T-helper 17 cell (primary cell): ENCODE data around the gene TNNC1. TPM values are rescaled to one million over a fixed set of nuclear protein-coding genes. Genes with fewer than 3 reads are reported as not detected.

Source experiments
- ATAC-seq: fragments of 150-1000 bp; cut with Tn5 transposase; 2 replicates; pipeline ENCODE4 v1.10.0; 2021; ENCODE audit warnings: mild to moderate bottlenecking, moderate library complexity
- DNase-seq, 3 donors: peaks; one replicate each; pipeline versions ENCODE4 v3.0.0 to v3.0.0-alpha.2; 2020 to 2021
- H3K9me3 ChIP-seq: one replicate; pipeline ENCODE4 v1.7.0; 2013; ENCODE audit warnings: low read length, mild to moderate bottlenecking; ENCODE audit not compliant: control insufficient read depth, poor library complexity, severe bottlenecking
- H3K27ac Mint-ChIP-seq: one replicate; pipeline ENCODE4 v1.8.0; 2022; ENCODE audit warnings: mild to moderate bottlenecking, moderate library complexity, mixed read lengths
- H3K27me3 Mint-ChIP-seq: one replicate; pipeline ENCODE4 v1.8.0; 2022; ENCODE audit warnings: mixed read lengths
- H3K36me3 Mint-ChIP-seq: one replicate; pipeline ENCODE4 v1.8.0; 2022; ENCODE audit warnings: low read depth, mixed read lengths
- H3K4me1 Mint-ChIP-seq: one replicate; pipeline ENCODE4 v1.8.0; 2022; ENCODE audit warnings: mild to moderate bottlenecking, mixed read lengths
- H3K4me3 Mint-ChIP-seq: one replicate; pipeline ENCODE4 v1.8.0; 2022; ENCODE audit warnings: mild to moderate bottlenecking, moderate library complexity, mixed read lengths
- total RNA-seq, 4 donors: library from RNA in 2 of 4; stranded (reverse) in 2 of 4; gene quantifications; one replicate each; pipeline ENCODE4 v1.2.3 and lab custom pipeline; 2022 to 2026

The TNNC1 gene
- total RNA-seq, 2 donors from 2014 or later = 3.7 to 3.8 TPM

DNA sequence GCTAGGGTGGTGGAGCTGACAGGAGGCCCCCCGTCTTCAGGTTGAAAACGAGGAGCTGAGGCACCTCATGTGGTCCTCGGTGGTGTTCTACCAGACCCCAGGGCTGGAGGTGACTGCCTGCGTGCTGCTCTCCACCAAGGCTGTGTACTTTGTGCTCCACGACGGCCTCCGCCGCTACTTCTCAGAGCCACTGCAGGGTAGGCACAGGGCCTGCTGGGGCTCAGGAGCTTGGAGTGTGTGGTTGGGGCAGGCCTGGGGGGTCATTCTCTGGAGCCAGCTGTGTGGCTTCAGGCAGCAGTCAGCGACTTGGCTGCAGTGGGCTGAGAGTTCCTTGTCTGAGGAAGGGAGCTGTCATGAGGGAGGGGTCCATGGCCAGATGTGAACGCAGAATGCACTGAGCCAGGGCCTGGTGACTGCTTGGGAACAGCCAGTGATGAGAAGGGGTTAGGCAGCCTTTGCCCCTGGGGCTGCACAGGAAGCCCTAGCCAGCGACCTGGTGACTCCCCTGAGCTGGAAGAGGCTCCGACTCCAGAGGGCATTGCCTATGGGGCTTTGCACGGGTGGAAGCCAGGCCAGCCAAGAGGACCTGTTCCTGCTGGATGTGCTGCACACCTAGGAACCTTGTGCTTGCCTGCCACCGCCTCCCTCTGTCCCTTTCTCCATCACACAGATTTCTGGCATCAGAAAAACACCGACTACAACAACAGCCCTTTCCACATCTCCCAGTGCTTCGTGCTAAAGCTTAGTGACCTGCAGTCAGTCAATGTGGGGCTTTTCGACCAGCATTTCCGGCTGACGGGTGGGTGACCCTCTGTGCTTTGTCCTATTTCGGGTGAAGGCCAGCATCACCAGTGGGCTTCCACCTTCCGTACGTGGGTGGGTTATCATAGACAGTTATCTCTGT lies 36.4 kb upstream of the TNNC1 start:
- H3K27ac Mint-ChIP-seq = peak overlapping the region; percentile 21
- no peaks in the 10 kb centered on the region for H3K27me3 Mint-ChIP-seq
- H3K9me3 ChIP-seq = no peaks in the 10 kb centered on the region
- ATAC-seq = no peak
- peaks cover 2% of the 10 kb centered on the region for H3K36me3 Mint-ChIP-seq
- H3K4me1 Mint-ChIP-seq = peaks cover 8% of the 10 kb centered on the region
- DNase-seq = no peak
- H3K4me3 Mint-ChIP-seq = no peak overlapping the region

DNA sequence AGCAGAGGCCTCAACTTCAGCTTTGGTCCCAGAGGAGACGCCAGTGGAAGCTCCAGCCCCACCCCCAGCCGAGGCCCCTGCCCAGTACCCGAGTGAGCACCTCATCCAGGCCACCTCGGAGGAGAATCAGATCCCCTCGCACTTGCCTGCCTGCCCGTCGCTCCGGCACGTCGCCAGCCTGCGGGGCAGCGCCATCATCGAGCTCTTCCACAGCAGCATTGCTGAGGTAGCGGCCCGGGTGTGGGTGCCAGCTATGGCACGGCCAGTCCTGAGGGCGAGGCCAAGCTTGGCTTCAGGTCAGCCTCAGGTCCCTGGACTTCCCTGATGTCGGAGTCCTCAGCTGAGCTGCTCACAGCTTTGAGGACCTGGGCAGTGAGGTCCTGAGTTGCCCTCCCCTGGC lies 35.6 kb upstream of the TNNC1 start:
- Mint-ChIP-seq H3K27ac (no peak overlapping the region), H3K4me3 (no peak overlapping the region), H3K36me3 (peaks cover 2% of the 10 kb centered on the region), H3K27me3 (no peaks in the 10 kb centered on the region), H3K4me1 (peaks cover 7% of the 10 kb centered on the region)
- ATAC-seq = no peak
- no peak for DNase-seq
- H3K9me3 ChIP-seq = no peaks in the 10 kb centered on the region

DNA sequence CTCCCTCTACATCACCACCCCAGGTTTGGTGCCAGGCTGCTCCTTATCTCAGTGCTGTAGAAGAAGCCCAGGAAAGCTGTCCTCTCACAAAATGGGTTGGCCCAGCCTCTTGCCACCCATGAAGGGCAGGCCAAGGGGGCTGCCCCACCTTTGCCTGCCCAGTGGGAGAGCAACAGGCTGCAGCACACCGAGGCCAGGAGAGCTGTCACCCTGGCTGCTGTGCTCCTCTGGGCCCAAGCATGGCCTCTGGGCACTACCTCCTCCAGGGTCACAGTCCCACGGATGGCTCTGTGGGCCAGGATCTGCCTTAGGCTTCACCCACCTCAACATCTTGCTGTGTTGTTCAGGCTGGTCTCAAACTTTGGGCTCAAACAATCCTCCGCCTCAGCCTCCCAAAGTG lies 34.9 kb upstream of the TNNC1 start:
- DNase-seq = no peak
- H3K36me3 Mint-ChIP-seq = peaks cover 2% of the 10 kb centered on the region
- H3K27me3 Mint-ChIP-seq = no peaks in the 10 kb centered on the region
- no peaks in the 10 kb centered on the region for H3K9me3 ChIP-seq
- H3K4me1 Mint-ChIP-seq = peaks cover 8% of the 10 kb centered on the region
- ATAC-seq = no peak
- no peak overlapping the region for H3K4me3 Mint-ChIP-seq
- H3K27ac Mint-ChIP-seq = no peak overlapping the region

DNA sequence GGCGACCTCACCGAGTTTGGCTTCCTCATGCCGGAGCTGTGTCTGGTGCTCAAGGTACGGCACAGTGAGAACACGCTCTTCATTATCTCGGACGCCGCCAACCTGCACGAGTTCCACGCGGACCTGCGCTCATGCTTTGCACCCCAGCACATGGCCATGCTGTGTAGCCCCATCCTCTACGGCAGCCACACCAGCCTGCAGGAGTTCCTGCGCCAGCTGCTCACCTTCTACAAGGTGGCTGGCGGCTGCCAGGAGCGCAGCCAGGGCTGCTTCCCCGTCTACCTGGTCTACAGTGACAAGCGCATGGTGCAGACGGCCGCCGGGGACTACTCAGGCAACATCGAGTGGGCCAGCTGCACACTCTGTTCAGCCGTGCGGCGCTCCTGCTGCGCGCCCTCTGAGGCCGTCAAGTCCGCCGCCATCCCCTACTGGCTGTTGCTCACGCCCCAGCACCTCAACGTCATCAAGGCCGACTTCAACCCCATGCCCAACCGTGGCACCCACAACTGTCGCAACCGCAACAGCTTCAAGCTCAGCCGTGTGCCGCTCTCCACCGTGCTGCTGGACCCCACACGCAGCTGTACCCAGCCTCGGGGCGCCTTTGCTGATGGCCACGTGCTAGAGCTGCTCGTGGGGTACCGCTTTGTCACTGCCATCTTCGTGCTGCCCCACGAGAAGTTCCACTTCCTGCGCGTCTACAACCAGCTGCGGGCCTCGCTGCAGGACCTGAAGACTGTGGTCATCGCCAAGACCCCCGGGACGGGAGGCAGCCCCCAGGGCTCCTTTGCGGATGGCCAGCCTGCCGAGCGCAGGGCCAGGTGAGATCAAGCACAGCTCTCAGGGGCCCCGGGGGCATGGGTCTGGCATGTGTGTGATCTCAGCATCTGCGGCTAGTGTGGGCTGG lies 34.2 kb upstream of the TNNC1 start:
- H3K4me3 Mint-ChIP-seq = no peak overlapping the region
- no peak for DNase-seq
- H3K36me3 Mint-ChIP-seq = peaks cover 2% of the 10 kb centered on the region
- H3K4me1 Mint-ChIP-seq = peaks cover 8% of the 10 kb centered on the region
- no peak overlapping the region for H3K27ac Mint-ChIP-seq
- no peaks in the 10 kb centered on the region for H3K9me3 ChIP-seq
- no peak for ATAC-seq
- H3K27me3 Mint-ChIP-seq = no peaks in the 10 kb centered on the region

DNA sequence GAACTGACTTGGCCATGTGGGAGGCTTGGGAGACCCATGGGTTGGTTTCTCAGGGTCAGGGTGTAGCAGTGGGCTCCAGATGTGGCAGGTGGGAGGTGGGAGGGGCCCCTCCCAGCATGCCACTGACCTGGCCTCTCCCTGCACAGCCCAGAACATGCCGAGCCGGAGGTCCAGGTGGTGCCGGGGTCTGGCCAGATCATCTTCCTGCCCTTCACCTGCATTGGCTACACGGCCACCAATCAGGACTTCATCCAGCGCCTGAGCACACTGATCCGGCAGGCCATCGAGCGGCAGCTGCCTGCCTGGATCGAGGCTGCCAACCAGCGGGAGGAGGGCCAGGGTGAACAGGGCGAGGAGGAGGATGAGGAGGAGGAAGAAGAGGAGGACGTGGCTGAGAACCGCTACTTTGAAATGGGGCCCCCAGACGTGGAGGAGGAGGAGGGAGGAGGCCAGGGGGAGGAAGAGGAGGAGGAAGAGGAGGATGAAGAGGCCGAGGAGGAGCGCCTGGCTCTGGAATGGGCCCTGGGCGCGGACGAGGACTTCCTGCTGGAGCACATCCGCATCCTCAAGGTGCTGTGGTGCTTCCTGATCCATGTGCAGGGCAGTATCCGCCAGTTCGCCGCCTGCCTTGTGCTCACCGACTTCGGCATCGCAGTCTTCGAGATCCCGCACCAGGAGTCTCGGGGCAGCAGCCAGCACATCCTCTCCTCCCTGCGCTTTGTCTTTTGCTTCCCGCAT lies 33.4 kb upstream of the TNNC1 start:
- no peaks in the 10 kb centered on the region for H3K27me3 Mint-ChIP-seq
- DNase-seq = no peak
- ATAC-seq = no peak
- peaks cover 8% of the 10 kb centered on the region for H3K4me1 Mint-ChIP-seq
- H3K27ac Mint-ChIP-seq = no peak overlapping the region
- H3K36me3 Mint-ChIP-seq = peaks cover 2% of the 10 kb centered on the region
- no peak overlapping the region for H3K4me3 Mint-ChIP-seq
- H3K9me3 ChIP-seq = no peaks in the 10 kb centered on the region

DNA sequence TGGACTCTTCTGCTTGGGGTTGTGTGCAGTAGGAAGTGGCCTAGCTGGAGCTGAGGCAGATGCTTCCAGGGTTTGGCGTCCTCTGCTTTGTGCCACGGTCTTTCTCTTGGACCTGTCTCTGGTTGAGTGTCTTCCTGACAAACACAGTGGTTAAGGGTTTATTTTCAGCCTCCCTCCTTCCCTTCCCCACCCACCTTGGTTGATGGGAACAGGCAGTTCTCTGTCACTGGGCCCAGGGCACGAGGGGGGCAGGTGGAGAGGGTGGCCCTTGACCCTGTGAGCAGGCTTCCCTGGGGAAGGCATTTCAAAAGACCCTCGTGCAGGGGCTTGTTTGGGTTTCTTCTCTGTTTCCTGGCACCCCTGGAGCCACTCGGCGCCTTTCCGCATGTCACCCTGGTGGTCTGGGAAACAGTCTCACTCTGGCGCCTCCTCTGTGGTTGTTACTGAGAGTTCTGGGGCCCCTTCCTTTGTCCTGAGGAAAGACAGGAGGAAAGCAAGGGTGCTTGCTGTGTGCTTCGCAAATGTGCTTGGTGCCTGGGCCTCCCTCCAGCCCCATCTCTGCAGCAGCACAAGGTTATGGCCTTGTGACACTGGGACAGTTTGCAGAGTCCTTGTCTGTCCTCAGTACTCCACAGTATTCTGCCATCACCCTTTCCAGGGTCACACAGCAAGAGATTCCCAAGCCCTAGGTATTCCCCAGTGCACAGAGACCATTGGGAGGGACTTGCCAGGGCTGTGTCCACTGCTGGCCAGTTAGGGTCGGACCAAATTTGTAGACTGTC lies 31.0 kb upstream of the TNNC1 start:
- Mint-ChIP-seq H3K27me3 (no peaks in the 10 kb centered on the region), H3K4me1 (peaks cover 5% of the 10 kb centered on the region), H3K27ac (peak overlapping the region; percentile 73), H3K36me3 (peaks cover 2% of the 10 kb centered on the region), H3K4me3 (no peak overlapping the region)
- no peaks in the 10 kb centered on the region for H3K9me3 ChIP-seq
- ATAC-seq (no peak), DNase-seq (no peak)

DNA sequence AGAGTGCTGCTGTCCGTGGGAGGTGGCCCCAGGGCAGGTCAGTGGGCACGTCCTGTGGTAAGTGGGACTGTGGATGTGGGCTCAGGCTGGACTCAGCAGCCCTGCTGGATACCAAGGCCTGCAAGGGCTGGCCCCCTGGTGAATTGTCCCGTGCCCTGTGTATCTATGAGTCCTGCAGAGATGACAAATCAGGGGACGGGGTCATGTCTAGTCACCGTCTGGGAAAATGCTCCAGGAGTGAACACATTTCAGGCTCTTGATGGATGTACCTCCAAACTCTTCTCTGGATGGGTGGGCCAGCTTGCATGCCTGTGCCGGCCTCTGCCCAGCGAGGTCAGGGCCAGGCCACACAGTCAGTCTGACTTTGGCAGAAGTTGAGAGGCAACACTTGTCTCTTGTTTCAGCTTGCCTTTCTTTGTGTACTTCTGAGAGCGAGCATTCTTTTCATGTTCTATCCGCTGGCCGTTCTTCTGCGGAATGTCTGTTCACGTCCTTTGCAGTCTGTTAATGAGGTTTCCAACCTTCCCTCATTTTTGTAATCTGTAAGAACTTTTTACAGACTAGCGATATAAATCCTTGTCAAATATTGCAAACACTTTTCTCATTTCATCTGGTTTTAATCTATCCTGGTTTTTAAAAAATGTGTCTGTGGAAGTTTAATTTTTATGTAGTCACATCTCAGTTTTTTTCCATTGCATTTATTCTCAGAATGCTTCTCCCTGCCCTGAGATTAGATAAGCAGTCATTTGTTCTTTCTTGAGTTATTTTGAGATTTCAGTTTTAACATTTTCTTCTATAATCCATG lies 29.9 kb upstream of the TNNC1 start:
- no peak overlapping the region for H3K4me3 Mint-ChIP-seq
- no peak overlapping the region for H3K27ac Mint-ChIP-seq
- no peak for DNase-seq
- H3K27me3 Mint-ChIP-seq = no peaks in the 10 kb centered on the region
- peaks cover 2% of the 10 kb centered on the region for H3K36me3 Mint-ChIP-seq
- no peaks in the 10 kb centered on the region for H3K9me3 ChIP-seq
- ATAC-seq = no peak
- peaks cover 7% of the 10 kb centered on the region for H3K4me1 Mint-ChIP-seq

DNA sequence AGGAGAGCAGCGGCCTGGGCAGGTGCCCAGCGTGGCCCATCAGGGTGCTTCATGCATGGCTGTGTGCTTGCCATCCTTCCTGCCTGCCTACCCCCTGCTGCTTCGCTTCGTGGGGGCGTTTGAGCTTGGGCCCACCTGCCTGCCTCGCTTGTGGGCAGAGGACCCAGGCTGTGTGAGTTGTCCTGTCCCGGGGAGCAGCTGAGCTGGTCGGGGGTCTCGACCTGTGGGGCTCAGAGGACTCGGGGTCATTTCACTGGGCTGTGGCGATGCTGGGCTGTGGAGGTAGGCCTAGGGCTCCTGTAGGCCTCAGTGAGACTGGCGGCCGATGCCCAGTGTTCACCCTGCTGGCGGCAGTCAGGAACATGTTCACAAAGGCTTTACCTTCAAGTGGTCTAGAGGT lies 29.2 kb upstream of the TNNC1 start:
- Mint-ChIP-seq H3K27me3 (no peaks in the 10 kb centered on the region), H3K4me3 (no peak overlapping the region), H3K36me3 (peaks cover 2% of the 10 kb centered on the region), H3K27ac (peak overlapping the region; percentile 51), H3K4me1 (peaks cover 7% of the 10 kb centered on the region)
- no peaks in the 10 kb centered on the region for H3K9me3 ChIP-seq
- DNase-seq = no peak
- no peak for ATAC-seq

DNA sequence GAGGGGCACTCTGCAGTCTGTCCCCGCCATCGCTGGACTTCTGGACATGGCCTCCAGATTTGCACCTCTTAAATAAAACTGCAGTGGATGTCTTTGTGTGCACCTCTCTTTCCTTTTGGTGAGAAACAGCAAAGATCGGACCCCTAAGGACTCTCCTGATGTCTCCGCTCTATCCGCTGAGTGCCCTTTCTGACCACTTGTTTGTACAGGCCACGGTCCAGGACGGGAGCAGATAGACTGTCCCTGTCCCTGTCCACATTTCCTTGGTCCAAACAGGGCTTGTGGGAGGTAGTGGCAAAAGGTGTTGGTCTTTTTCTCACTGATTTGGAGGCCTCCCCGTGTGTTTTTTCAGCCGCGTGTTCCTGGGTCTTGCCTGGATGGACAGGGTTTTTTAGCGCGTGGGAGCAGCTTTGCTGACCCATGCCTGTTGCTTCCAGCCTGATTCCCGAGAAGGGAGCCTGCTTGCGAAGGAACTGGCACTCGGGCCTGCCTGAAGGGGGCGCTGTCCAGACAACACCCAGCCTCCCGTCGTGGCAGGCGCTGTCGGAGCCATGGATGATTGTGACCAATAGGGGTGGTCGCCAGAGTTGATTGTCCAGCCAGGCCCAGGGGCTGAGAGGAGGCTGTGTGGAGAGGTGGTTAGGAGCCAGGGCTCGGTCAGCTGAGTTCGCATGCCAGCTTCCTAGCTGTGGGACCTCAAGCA lies 28.1 kb upstream of the TNNC1 start:
- ATAC-seq (no peak), DNase-seq (no peak)
- peaks cover 7% of the 10 kb centered on the region for H3K4me1 Mint-ChIP-seq
- no peaks in the 10 kb centered on the region for H3K27me3 Mint-ChIP-seq
- H3K9me3 ChIP-seq = no peaks in the 10 kb centered on the region
- no peak overlapping the region for H3K4me3 Mint-ChIP-seq
- peaks cover 2% of the 10 kb centered on the region for H3K36me3 Mint-ChIP-seq
- peak overlapping the region; percentile 51 for H3K27ac Mint-ChIP-seq

DNA sequence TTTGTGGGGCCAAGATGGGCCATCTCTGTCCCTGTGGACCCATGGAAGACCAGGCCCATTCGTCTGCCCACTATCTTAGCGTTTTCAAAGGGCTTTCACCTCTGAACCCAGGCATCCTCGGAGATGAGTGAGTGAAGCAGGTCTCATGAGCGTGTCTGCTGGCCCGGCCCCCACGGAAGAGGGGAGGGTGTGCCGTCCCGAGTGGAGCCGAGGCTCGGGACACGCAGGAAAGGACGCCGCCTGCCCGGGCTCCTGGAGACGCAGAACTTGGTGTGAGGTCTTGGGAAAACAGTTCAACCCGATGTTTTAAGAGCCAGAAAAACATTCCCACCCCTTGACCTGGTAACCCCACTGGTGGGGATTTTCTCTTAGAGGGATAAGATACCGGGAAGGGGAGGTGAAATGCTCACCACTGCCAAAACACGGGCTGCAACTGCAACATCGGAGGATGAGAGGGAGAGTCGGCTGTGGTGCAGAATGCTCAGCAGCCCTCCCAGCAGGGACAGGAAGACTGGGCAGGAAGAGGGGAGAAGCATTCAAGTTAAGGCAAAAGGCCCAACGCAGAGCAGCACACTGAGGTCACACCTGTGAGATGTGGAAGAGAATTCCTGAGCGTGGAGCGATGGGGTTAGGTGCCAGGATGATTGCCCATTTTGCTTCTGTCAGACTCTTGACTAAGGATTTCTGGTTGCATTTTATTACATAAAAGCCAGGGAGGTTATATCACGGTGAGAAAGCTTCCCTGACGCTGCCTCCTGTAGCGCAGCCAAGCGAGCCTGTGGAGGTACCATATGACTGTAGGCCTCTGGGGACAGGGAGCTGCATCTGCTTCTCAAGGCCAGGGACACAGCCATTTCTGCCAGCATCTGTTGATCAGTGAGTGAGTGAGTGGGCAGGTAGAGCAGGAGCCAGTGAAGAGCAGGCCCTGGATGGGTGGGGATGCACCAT lies 27.2 kb upstream of the TNNC1 start:
- DNase-seq (no peak), ATAC-seq (no peak)
- Mint-ChIP-seq H3K4me1 (peaks cover 7% of the 10 kb centered on the region), H3K36me3 (peaks cover 2% of the 10 kb centered on the region), H3K4me3 (no peak overlapping the region), H3K27me3 (no peaks in the 10 kb centered on the region), H3K27ac (no peak overlapping the region)
- H3K9me3 ChIP-seq = no peaks in the 10 kb centered on the region
